HFF-Myc (cell line): Measurements from ENCODE around the gene SYTL1.

Source experiments
- DNase-seq: peaks from one replicate; pipeline ENCODE4 v3.0.0-alpha.2; 2011; ENCODE audit warnings: low read depth; ENCODE audit errors: extremely low read depth
- H3K4me3 ChIP-seq: replicated peaks from 2 replicates; pipeline ENCODE4 v1.5.1; 2011; ENCODE audit warnings: low read depth, mild to moderate bottlenecking, control low read depth, low read length
- CTCF ChIP-seq: IDR thresholded peaks from 2 replicates; pipeline ENCODE4 v1.5.1; 2012; ENCODE audit warnings: mild to moderate bottlenecking, low read depth, low read length, control low read depth; ENCODE audit errors: missing control alignments

SYTL1 gene

GRCh38 chr1:27341525-27342252 lies at the start of gene SYTL1:
SYTL1 (plus strand) TSS chr1:27342022; CDS start chr1:27345335, 3,313 bp downstream.
- DNase-seq = no peak
- no peak for TF ChIP-seq CTCF
- peak within 1 kb of the TSS; percentile 27 for H3K4me3 ChIP-seq

- H3K4me3 ChIP-seq = no peak overlapping the region
- TF ChIP-seq CTCF = no peak
- DNase-seq = no peak
Measured at GRCh38 chr1:27292106-27292505, 49.7 kb upstream of the SYTL1 start.

- no peak for TF ChIP-seq CTCF
- H3K4me3 ChIP-seq = no peak overlapping the region
- no peak for DNase-seq
Measured at GRCh38 chr1:27293915-27294314, 47.9 kb upstream of the SYTL1 start.

- TF ChIP-seq CTCF = peak; percentile 75
- H3K4me3 ChIP-seq = no peak overlapping the region
- DNase-seq = no peak
Measured at GRCh38 chr1:27296773-27297291, 45.0 kb upstream of the SYTL1 start.

- no peak overlapping the region for H3K4me3 ChIP-seq
- no peak for TF ChIP-seq CTCF
- DNase-seq = no peak
Measured at GRCh38 chr1:27297903-27298302, 43.9 kb upstream of the SYTL1 start.

- DNase-seq = no peak
- no peak for TF ChIP-seq CTCF
Measured at GRCh38 chr1:27298632-27299384, 43.0 kb upstream of the SYTL1 start.

More at GRCh38 chr1:27298632-27299384, 43.0 kb upstream of the SYTL1 start:
- H3K4me3 ChIP-seq = no peak overlapping the region
